Nephron progenitor cell (in vitro differentiated cells): ENCODE measurements around the gene RPEL1.

Experiments used
- DNase-seq: peaks from one replicate; pipeline ENCODE4 v3.0.0; 2021
- H3K27ac Mint-ChIP-seq: 2 replicates; pipeline ENCODE4 v1.8.0; 2021; ENCODE audit warnings: mild to moderate bottlenecking, moderate library complexity, mixed read lengths
- H3K27me3 Mint-ChIP-seq: 2 replicates; pipeline ENCODE4 v1.8.0; 2021; ENCODE audit warnings: mild to moderate bottlenecking, low read depth, mixed read lengths; ENCODE audit not compliant: poor library complexity
- H3K36me3 Mint-ChIP-seq: 2 replicates; pipeline ENCODE4 v1.8.0; 2021; ENCODE audit warnings: low read depth, mixed read lengths
- H3K4me1 Mint-ChIP-seq: 2 replicates; pipeline ENCODE4 v1.8.0; 2021; ENCODE audit warnings: mixed read lengths
- H3K4me3 Mint-ChIP-seq: 2 replicates; pipeline ENCODE4 v1.8.0; 2021; ENCODE audit warnings: mild to moderate bottlenecking, moderate library complexity, mixed read lengths
- H3K9me3 Mint-ChIP-seq: 2 replicates; pipeline ENCODE4 v1.8.0; 2021; ENCODE audit warnings: mild to moderate bottlenecking, moderate library complexity, mixed read lengths
- CTCF ChIP-seq: fragments of 200-600 bp; sonication (generic); IDR thresholded peaks from 2 replicates; pipeline ENCODE4 v1.5.0; 2021; ENCODE audit warnings: antibody characterized with exemption

The RPEL1 gene

GRCh38 chr10:103287992-103288391, 42.3 kb downstream of the RPEL1 start:
- Mint-ChIP-seq H3K4me1 (no peaks in the 10 kb centered on the region), H3K27ac (no peak overlapping the region), H3K9me3 (no peaks in the 10 kb centered on the region), H3K4me3 (no peak overlapping the region), H3K27me3 (peaks cover 21% of the 10 kb centered on the region), H3K36me3 (no peaks in the 10 kb centered on the region)
- no peak for TF ChIP-seq CTCF
- no peak for DNase-seq

- no peaks in the 10 kb centered on the region for H3K4me1 Mint-ChIP-seq
These were observed 45.9 kb downstream of the RPEL1 start for GRCh38 chr10:103291588-103291987.

GRCh38 chr10:103295374-103296015, 49.8 kb downstream of the RPEL1 start:
- Mint-ChIP-seq H3K4me3 (no peak overlapping the region), H3K4me1 (no peaks in the 10 kb centered on the region), H3K36me3 (no peaks in the 10 kb centered on the region), H3K27me3 (peaks cover 16% of the 10 kb centered on the region), H3K9me3 (no peaks in the 10 kb centered on the region), H3K27ac (no peak overlapping the region)
- DNase-seq = no peak
- TF ChIP-seq CTCF = no peak

More at GRCh38 chr10:103291588-103291987, 45.9 kb downstream of the RPEL1 start:
- TF ChIP-seq CTCF = no peak
- H3K27me3 Mint-ChIP-seq = peaks cover 23% of the 10 kb centered on the region
- no peak for DNase-seq
- H3K36me3 Mint-ChIP-seq = no peaks in the 10 kb centered on the region
- H3K4me3 Mint-ChIP-seq = no peak overlapping the region
- no peaks in the 10 kb centered on the region for H3K9me3 Mint-ChIP-seq
- H3K27ac Mint-ChIP-seq = peak overlapping the region; percentile 57
